Activated gamma-delta T cell treated with anti-CD3 and anti-CD28 coated beads, Interleukin-2, amount 50 U/mL, for 16 hours (primary cell): ENCODE results near the gene TGFBR1.

Experiments used
- DNase-seq: peaks from one replicate; pipeline ENCODE4 v3.0.0-alpha.2; 2020; ENCODE audit warnings: low read depth

TGFBR1 gene

GRCh38 chr9:99171225-99172123 lies 66.6 kb downstream of the TGFBR1 start:
- no peak for DNase-seq

GRCh38 chr9:99172124-99173091 lies 67.5 kb downstream of the TGFBR1 start:
- no peak for DNase-seq

GRCh38 chr9:99173570-99174504 lies 68.9 kb downstream of the TGFBR1 start:
- DNase-seq = no peak

- no peak for DNase-seq
Observed at GRCh38 chr9:99176527-99177013, 71.7 kb downstream of the TGFBR1 start.

GRCh38 chr9:99177576-99178366 lies 72.9 kb downstream of the TGFBR1 start:
- DNase-seq = no peak

GRCh38 chr9:99178912-99179872 lies 74.3 kb downstream of the TGFBR1 start:
- DNase-seq = no peak

- DNase-seq = no peak
Observed at GRCh38 chr9:99180199-99180598, 75.3 kb downstream of the TGFBR1 start.

GRCh38 chr9:99180662-99181061 lies 75.7 kb downstream of the TGFBR1 start:
- no peak for DNase-seq

- DNase-seq = no peak
Observed at GRCh38 chr9:99181206-99181605, 76.3 kb downstream of the TGFBR1 start.

GRCh38 chr9:99181621-99182020 lies 76.7 kb downstream of the TGFBR1 start:
- DNase-seq = peak; percentile 4

GRCh38 chr9:99182356-99182755 lies 77.4 kb downstream of the TGFBR1 start:
- DNase-seq = no peak

GRCh38 chr9:99183616-99184015 lies 78.7 kb downstream of the TGFBR1 start:
- DNase-seq = no peak

GRCh38 chr9:99184110-99184474 lies 79.2 kb downstream of the TGFBR1 start:
- DNase-seq = no peak

- peak; percentile 60 for DNase-seq
Observed at GRCh38 chr9:99184475-99185347, 79.8 kb downstream of the TGFBR1 start.

GRCh38 chr9:99185348-99185632 lies 80.4 kb downstream of the TGFBR1 start:
- DNase-seq = no peak

- no peak for DNase-seq
Observed at GRCh38 chr9:99185934-99186333, 81.0 kb downstream of the TGFBR1 start.

GRCh38 chr9:99187311-99187710 lies 82.4 kb downstream of the TGFBR1 start:
- no peak for DNase-seq

- DNase-seq = no peak
Observed at GRCh38 chr9:99189186-99189585, 84.3 kb downstream of the TGFBR1 start.
